Right atrium auricular region (tissue), 2 donors: ENCODE data around the gene MRGPRD. TPM values are rescaled to one million over a fixed set of nuclear protein-coding genes. Genes with fewer than 3 reads are reported as not detected.

Source experiments
- DNase-seq: peaks from one replicate; pipeline ENCODE4 v3.0.0-alpha.2; 2019; ENCODE audit warnings: low spot score
- H3K27ac ChIP-seq, 2 donors: fragments of 200-600 bp; sonication (generic); 1 replicate in 1 of 2; 2 replicates in 1 of 2; pipeline ENCODE4 v1.5.1; 2016 to 2019
- H3K27me3 ChIP-seq, 2 donors: fragments of 200-600 bp; sonication (generic); one replicate each; pipeline versions ENCODE4 v1.5.1 to v1.6.0; 2017 to 2019
- H3K36me3 ChIP-seq: fragments of 200-600 bp; sonication (generic); one replicate; pipeline ENCODE4 v1.5.1; 2016
- H3K4me1 ChIP-seq, 2 donors: fragments of 200-600 bp; sonication (generic); one replicate each; pipeline versions ENCODE4 v1.5.1 to v1.6.0; 2017 to 2019
- H3K4me3 ChIP-seq, 2 donors: fragments of 200-600 bp; sonication (generic); 1 replicate in 1 of 2; 2 replicates in 1 of 2; pipeline ENCODE4 v1.5.1; 2017 to 2019; ENCODE audit warnings: mild to moderate bottlenecking in 1 of 2, moderate library complexity in 1 of 2
- H3K9me3 ChIP-seq, 2 donors: fragments of 200-600 bp; sonication (generic); one replicate each; pipeline ENCODE4 v1.5.1; 2019
- CTCF ChIP-seq, 2 donors: fragments of 200-600 bp; sonication (generic); IDR thresholded peaks; one replicate each; pipeline ENCODE4 v1.5.1; 2019; ENCODE audit warnings: antibody characterized with exemption in 2 of 2
- total RNA-seq, 2 donors: library from RNA; depleted of rRNA; stranded (reverse); fragments of >200 nt; gene quantifications; one replicate each; pipeline ENCODE4 v1.1.0, GENCODE V29; 2016

The MRGPRD gene
- total RNA-seq, 2 donors from 2014 or later: not detected

GRCh38 chr11:68940651-68941323, 40.0 kb downstream of the MRGPRD start:
- no peak for TF ChIP-seq CTCF (IDR thresholded peaks at IDR 0.05)
- Histone ChIP-seq H3K36me3 (peaks cover 44% of the 10 kb centered on the region), H3K27me3 (no peaks in the 10 kb centered on the region), H3K27ac (no peak overlapping the region), H3K4me3 (no peak overlapping the region), H3K9me3 (no peaks in the 10 kb centered on the region), H3K4me1 (peaks cover 0 to 7% of the 10 kb centered on the region in 2 donors)
- DNase-seq: no peak

GRCh38 chr11:68939583-68940555, 40.9 kb downstream of the MRGPRD start:
- TF ChIP-seq CTCF (IDR thresholded peaks at IDR 0.05): no peak
- H3K36me3 ChIP-seq: peaks cover 50% of the 10 kb centered on the region
- H3K27me3 ChIP-seq: no peaks in the 10 kb centered on the region
- H3K4me1 ChIP-seq: peaks cover 0 to 7% of the 10 kb centered on the region in 2 donors
- H3K4me3 ChIP-seq: no peak overlapping the region
- no peaks in the 10 kb centered on the region for H3K9me3 ChIP-seq
- no peak overlapping the region for H3K27ac ChIP-seq
- DNase-seq: no peak

- no peak overlapping the region for H3K4me3 ChIP-seq
- no peak for TF ChIP-seq CTCF (IDR thresholded peaks at IDR 0.05)
- H3K27ac ChIP-seq: no peak overlapping the region
- DNase-seq: no peak
- peaks cover 59% of the 10 kb centered on the region for H3K36me3 ChIP-seq
- H3K4me1 ChIP-seq: peaks cover 0 to 7% of the 10 kb centered on the region in 2 donors
- H3K27me3 ChIP-seq: no peaks in the 10 kb centered on the region
- no peaks in the 10 kb centered on the region for H3K9me3 ChIP-seq
These were observed 41.8 kb downstream of the MRGPRD start for GRCh38 chr11:68938816-68939582.

GRCh38 chr11:68938088-68938487, 42.7 kb downstream of the MRGPRD start:
- H3K4me1 ChIP-seq: peaks cover 0 to 5% of the 10 kb centered on the region in 2 donors
- H3K4me3 ChIP-seq: no peak overlapping the region
- no peak overlapping the region for H3K27ac ChIP-seq
- TF ChIP-seq CTCF (IDR thresholded peaks at IDR 0.05): no peak
- H3K9me3 ChIP-seq: no peaks in the 10 kb centered on the region
- no peak for DNase-seq
- H3K27me3 ChIP-seq: no peaks in the 10 kb centered on the region
- H3K36me3 ChIP-seq: peaks cover 60% of the 10 kb centered on the region

- H3K4me1 ChIP-seq: no peaks in the 10 kb centered on the region
- no peak for DNase-seq
- H3K27me3 ChIP-seq: no peaks in the 10 kb centered on the region
- no peaks in the 10 kb centered on the region for H3K9me3 ChIP-seq
- peaks cover 60% of the 10 kb centered on the region for H3K36me3 ChIP-seq
- no peak overlapping the region for H3K27ac ChIP-seq
- no peak for TF ChIP-seq CTCF (IDR thresholded peaks at IDR 0.05)
- H3K4me3 ChIP-seq: no peak overlapping the region
These were observed 43.8 kb downstream of the MRGPRD start for GRCh38 chr11:68936676-68937620.
